ENCODE results near the gene NPIPB6.

DNA sequence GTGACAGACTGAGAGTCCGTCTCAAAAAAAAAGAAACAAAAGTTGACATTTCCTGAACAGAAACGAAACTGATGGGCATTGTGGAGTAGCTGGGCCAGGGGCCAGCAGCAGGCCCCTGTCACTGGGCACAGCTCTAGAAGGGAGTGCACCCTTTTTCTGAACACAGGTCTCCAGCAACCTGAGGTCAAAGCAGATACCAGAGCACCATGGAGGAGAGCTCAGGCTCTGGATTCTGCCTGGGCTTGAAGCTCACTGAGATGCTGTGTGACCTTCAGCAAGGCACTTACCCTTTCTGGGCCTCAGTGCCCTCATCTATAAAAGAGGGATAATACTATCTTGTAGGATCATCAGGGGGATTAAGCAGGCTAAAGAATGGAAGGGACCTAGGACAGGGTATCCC, 66.0 kb downstream of the NPIPB6 start:
- TF ChIP-seq, protein P1, sequence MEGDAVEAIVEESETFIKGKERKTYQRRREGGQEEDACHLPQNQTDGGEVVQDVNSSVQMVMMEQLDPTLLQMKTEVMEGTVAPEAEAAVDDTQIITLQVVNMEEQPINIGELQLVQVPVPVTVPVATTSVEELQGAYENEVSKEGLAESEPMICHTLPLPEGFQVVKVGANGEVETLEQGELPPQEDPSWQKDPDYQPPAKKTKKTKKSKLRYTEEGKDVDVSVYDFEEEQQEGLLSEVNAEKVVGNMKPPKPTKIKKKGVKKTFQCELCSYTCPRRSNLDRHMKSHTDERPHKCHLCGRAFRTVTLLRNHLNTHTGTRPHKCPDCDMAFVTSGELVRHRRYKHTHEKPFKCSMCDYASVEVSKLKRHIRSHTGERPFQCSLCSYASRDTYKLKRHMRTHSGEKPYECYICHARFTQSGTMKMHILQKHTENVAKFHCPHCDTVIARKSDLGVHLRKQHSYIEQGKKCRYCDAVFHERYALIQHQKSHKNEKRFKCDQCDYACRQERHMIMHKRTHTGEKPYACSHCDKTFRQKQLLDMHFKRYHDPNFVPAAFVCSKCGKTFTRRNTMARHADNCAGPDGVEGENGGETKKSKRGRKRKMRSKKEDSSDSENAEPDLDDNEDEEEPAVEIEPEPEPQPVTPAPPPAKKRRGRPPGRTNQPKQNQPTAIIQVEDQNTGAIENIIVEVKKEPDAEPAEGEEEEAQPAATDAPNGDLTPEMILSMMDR (IDR thresholded peaks at IDR 0.05): no peak
- TF ChIP-seq ZFX (IDR thresholded peaks at IDR 0.05; ENCODE audit: borderline replicate concordance): no peak
